SHP77 (cell line): ENCODE measurements around the gene PRDM8.
"Not testable (repeated sequence)": the region's sequence is repeated elsewhere in the genome, so short reads cannot be mapped to it uniquely, and the experiment has no call there.

ENCODE experiments used
- DNase-seq, 2 experiments: peaks; one replicate each; lab custom pipeline; 2025; lab: John Stamatoyannopoulos, UW

Gene PRDM8

DNA sequence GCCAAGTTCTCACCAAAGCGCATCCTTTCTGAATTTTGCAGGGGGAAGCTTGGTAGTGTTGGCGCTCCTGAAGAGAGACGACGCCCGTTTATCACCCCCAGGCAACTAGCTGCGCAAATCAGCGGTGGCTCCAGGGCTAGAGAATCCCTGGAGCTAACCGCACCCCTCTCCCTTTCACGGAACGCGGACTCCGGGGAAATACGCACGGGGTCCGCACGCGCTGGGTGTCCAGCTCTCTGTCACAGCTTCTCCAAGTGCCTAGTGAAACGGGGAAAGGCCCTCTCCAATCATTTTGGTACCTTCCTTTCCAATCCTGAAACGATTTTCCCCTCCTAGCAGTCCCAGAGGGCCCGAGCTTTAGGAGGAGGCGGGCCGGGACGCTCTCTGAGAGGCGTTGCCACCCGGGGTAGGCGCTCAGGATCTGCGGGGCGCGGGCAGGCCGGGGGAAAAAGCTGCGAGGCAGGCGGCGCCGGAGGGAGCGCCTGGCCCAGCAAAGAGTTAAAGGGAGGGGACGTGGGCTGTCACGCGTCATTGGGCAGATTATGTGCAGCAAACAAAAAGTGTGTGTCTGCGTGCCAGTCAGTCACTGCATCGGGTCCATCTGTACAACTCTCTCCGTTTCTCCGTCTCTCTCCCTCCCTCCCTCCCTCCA, at the start of gene PRDM8:
PRDM8 (plus strand) TSS at position 582 of the 652 bp plus-strand sequence. CDS start 2,578 bp downstream, outside the sequence.
- peak; percentile 66 to 76 for DNase-seq

DNA sequence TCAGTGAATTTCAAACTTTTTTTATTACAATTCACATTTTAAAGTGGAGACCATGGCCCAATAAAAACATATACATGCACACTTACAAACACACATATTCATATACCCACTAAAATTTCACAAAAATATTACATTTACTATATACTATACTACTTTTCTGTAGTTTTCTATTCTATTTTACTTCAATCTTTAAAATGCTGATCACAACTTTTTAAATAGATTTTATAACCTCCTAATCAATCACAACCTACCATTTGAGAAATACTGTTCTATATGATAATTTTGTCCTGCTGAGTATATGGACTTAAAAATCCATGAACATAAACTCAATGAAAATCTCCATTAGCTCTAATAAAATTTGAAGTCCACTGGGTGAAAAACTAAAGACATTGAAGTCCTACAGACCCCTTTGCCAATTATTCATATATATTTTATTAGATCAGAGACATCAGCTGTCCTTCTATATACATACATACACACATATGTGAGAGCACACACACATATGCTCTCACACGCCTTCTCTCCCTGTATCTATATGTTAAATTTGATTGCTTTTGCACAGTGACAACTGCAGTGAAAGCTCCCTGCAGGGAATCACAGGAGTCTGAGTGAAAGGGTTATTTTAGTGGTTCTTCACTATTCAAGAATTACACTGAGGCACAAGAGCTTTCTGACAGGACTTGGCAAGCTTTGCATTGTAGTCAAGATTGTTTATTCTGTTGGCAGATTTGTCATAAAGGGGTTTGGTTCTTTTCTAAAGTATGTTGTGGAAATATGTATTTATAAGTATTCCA, 46.7 kb upstream of the PRDM8 start:
- DNase-seq: no peak

DNA sequence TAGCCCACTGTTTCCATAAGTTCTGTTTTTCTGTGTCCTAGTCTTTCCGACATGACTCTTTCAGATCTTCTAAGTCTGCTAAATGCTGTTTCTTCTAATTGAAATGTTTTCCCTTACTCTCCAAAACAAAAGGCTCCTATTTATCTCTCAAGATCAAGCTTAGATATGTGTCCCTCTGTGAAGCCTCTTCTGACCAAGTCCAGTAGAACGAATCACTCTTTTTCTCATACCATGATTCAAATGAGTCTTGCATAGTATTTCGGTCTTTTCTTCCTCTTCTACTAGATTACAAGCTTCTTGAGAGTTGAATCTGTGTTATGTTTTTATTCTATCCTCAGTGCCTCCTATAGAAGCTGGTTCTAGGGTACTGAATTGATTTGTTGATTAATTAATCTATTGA, 45.3 kb upstream of the PRDM8 start:
- DNase-seq: no peak

DNA sequence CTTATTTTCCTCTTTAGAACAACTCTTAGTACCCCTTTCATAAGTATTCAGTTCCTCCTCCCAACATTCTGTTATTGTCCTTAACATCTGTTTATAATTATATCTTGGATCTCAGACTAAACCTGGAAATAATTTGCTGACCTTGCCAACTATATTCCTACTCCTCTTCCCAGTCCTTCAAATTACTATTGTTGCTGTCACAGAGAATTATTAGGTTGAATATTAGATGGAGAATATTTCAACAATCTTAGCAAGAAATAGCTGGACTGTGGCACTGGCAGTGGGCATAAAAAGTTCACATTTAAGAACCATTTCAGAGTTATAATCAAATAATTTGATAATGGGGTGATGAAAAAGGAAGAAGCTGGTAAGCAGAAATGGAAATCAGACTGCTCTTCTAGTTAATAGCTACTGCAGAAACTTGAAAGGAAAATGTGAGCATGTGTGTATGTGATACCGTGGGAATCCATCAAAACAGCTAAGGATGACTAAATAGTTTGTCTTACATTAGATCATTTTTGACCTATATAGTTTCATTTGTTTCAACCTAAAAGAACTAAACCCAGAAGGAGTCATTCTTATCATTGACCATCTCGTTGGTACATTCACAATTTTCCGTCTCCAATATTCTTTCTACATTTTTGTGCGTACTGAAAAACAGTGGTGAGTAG, 43.3 kb upstream of the PRDM8 start:
- no peak for DNase-seq

DNA sequence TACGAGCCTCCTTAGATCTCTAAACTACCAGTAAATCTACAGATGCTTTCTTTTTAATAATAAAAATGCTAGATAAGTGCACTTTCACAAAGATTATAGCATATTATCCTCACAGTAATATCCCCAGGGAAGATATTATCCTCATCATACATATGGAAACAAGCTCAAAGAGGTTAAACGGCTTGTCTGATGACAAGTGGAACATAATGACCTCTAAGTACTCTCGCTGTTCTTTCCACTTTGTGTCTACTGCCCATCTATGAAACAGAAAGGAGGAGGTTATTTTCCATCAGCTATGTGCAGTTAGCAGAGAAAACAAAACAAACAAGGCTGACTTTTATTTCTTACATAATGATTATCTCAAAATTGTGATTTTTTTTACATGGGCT, 42.8 kb upstream of the PRDM8 start:
- DNase-seq: no peak

DNA sequence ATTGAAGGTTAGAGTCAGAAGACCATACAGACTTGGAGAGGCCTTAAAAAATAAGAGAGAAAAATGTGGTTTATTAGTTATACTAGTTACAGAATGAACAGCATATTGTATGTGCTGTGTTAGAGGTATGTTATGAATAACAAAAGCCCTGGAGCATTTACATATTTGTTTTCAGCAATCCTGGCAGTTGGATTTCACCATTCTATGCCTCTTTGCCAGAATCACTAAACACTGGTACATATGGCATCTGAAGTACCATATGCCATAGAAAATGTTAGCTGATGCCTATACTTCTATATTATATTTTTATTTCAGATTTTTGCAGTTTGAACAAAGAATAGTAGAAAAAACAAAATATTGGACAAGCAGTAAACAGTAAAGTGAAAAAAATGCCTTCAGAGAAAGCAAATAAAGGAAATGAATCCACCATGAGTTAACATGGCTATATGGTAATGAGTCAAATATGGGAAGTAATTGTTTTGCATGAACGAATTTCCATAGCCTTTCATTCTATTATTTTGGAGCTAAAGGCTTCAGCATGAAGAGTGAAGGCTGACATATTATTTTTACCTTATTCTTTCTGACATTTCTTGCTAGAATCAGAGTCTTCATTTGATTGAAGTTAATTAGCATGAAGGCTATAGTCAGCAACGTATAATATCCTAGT, 41.9 kb upstream of the PRDM8 start:
- DNase-seq: no peak

DNA sequence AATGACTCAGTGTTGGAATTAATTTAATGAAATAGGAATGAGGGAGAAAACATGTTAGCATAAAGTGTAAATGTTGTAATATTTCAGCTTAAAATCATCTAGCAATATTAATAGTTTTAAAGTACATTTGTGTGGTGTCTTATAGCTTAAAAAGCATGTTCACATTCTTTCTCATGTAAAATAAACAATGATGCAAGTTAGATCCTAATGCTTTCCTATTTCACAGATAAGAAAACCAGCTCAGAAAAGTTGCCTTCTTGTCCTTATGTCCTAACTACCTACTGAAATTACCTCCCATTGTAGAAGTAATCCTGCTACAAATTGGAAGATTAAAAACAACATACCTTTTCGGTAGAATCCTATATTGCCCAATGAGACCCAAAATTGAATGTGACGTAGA, 40.9 kb upstream of the PRDM8 start:
- no peak for DNase-seq

DNA sequence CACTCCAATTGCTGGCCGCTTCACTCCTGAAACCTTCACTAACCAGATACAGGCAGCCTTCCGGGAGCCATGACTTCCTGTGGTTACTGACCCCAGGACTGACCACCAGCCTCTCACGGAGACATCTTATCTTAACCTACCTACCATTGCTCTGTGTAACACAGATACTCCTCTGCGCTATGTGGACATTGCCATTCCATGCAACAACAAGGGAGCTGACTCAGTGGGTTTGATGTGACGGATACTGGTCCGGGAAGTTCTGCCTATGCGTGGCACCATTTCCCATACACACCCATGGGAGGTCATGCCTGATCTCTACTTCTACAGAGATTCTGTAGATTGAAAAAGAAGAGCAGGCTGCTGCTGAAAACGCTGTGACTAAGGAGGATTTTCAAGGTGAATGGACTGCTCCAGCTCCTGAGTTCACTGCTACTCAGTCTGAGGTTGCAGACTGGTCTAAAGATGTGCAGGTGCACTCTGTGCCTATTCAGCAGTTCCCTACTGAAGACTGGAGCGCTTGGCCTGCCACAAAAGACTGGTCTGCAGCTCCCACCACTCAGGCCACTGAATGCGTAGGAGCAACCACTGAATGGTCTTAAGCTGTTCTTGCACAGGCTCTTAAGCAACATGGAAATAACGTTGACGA, 35.8 kb upstream of the PRDM8 start:
- DNase-seq: no peak

DNA sequence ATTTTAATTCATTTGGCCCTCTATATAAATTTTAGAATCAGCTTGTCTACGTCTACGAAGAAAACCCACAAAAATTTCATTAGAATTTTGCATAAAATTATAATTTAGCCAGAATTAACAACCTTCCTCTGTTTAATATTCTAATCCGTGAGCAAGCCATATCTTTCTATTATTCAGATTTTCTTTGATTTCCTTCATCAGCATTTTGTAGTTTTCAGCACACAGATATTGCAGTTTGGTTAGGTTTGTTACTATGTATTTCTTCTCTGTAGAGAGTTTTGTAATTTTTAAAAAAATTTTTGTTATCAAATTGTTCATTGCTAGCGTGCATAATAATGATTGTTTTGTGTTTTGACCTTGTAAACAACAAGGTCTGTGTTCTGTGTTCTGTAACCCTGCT, 34.9 kb upstream of the PRDM8 start:
- no peak for DNase-seq

DNA sequence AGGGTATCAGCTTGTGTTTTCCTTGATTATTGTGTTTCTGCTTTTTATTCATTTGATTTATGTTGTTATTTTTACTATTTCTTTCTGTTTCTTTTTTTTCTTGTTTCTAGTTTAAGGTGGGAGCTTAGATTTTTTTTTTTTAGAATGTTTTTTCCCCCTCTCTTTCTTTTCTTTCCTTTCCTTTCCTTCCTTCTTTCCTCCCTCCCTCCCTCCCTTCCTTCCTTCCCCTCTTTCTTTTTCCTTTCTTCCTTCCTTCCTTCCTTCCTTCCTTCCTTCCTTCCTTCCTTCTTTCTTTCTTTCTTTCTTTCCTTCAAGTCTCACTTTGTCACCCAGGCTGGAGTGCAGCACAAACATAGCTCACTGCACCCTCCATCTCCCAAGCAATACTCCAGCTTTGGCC, 31.4 kb upstream of the PRDM8 start:
- no peak for DNase-seq

DNA sequence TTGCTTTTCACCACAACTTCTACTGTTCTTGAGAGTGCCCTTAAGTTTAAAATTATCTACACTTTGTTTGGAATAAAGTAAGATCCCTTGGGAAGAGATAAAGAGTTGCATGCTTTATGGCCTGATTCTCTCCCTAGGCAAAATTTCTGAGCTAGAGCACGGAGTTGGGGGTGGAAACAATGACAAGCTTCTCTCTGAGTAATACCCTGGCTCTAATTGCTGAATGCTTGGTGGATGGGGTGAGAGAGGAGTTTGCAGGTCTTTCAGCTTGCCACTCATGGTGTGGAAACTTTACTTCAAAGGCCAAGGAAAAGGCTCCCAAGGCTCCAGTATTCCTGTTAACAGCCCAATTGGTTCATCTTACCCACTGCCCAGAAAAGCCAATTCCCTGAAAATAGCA, 26.1 kb upstream of the PRDM8 start:
- DNase-seq: no peak

DNA sequence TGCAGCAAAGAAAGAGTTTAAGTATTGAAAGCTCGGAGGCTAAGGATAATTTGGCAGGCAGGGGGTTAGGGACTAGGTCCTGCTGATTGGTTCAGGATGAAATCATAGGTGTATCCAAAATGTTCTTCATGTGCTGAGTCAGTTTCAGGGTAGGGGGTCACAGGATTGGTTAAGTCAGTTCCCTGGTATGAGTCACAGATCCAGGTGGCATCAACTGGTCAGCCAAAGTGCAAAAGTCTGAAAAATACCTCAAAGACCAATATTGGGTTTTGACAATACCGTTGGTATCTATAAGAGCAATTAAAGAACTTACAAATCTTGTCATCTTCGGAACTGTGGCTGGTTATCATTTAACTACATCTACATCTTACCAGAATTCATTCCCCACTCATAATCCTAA, 25.6 kb upstream of the PRDM8 start:
- DNase-seq: no peak

DNA sequence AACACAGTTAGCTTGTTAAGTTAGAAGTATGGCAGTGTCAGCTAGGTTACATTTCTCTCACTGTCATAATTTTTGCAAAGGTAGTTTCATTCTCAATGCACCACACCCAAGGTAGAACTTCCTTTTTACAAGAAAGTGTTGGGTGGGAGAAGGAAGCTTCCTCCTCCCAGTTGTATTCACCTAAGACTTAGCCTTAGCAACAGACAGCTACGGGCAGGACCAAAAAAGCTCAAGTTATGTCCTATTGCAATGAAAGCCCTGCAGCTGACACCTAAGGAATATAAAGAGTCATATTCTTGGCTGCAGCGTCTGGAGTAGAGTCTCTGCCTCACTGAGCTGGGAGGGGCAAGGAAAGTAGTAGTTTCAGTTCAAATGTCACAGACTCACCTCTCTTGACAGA, 25.1 kb upstream of the PRDM8 start:
- DNase-seq: no peak

DNA sequence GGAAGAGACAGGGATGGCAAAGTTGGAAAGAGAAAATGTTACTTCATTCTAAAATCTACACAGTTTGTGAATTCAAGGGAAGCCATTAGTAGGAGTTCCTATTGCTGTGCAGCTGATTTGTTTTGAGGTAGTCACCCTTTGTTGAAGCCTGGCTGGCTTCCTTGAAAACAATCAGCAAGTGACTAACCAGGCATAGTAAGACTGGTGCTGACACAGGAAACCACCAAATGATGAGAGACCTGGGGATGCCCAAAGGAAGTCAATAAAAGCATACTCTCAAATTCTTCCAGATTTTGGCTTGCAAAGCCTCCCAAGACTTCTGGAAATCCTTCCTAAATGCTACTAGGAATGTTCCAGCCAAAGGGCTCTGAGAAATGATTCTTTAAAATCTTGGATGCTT, 23.9 kb upstream of the PRDM8 start:
- DNase-seq: no peak

DNA sequence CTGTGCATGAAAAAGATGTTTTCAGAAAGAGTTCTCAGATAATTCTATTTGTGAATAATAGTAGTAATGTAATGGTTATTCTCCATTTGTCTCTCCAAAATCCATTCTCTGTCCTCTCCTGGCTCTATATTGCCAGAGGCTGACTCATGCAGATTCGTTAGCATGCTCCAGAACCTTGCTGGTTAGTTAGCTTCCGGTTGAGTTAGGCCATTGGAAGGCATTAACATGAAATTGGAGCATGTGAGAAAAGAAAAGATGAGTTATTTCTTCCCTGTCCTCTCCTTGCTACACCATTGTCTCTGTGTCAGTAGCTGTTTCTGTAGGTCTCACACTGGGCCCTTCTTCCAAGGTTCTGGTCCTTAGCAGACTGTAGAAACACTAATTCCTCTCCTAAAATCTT, 23.5 kb upstream of the PRDM8 start:
- DNase-seq: no peak

DNA sequence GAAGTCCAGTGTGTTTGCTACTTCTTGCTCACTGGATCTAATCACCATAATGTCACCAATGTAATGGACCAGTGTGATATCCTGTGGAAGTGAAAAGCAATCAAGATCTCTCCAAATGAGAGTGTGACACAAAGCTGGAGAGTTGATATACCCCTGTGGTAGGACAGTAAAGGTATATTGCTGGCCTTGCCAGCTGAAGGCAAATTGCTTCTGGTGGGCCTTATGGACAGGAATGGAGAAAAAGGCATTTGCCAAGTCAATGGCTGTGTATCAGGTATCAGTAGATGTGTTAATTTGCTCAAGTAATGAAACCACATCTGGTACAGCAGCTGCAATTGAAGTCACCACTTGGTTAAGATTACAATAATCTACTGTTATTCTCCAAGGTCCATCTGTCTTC, 19.5 kb upstream of the PRDM8 start:
- DNase-seq: not testable (repeated sequence)

DNA sequence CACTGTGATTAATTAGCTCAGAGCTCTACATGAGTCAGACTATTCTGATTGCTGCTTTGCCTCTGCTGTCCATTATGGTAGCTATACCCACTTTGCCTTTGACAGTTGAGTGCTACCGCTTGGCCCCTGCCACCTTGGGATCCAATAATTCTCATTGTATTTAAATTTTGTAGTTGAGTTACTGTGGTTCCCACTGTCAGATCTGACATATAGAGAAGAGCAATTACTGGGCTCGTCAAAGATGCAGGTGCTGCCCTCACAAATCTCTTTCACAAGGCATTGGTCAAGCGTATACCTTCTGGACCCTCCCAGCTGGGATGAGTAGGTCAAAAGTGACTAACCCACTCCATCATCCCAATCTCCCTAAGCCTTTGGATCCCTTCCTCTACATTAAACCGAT, 18.3 kb upstream of the PRDM8 start:
- no peak for DNase-seq

DNA sequence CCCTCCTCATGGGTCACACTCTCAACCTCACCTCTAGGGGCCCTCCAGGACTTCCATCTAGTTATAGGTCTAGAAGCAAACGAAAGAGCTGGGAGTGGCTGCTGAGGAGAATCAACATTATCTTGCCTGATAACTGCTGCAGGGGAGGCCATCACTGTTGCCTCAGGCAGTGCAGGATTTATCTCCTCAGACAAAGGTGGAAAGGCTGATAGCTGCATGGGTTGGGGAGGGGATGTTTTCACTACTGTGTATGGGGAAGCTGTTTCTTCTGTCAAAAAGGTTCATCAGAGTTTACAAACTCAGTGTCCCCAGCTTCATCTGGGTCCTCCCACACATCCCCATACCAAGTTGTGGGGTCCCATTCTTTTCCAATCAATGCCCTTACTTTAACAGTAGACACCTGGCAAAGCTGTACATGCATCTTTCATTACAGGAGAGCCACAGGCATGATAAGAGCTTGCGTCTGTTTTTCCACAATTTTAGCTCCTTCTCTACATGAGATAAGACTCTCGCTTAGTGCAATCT, 17.6 kb upstream of the PRDM8 start:
- no peak for DNase-seq

DNA sequence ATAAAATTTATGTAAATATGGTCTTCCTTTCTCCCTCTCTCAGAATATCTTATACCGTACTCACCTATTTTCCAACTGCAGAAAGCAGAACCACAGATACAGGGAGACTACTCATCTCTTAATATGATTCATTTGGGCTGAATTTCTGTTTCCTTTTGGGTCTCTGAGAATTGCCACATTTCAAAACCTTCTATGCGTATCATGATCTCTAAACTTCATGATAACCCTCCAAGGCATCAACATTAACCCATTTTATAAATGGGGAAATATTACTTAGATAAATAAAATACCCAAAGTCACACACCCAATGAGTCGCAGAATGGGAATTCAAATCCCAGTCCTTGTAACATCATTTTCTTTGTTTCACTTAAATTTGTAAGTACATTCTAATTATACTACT, 16.6 kb upstream of the PRDM8 start:
- DNase-seq: no peak

DNA sequence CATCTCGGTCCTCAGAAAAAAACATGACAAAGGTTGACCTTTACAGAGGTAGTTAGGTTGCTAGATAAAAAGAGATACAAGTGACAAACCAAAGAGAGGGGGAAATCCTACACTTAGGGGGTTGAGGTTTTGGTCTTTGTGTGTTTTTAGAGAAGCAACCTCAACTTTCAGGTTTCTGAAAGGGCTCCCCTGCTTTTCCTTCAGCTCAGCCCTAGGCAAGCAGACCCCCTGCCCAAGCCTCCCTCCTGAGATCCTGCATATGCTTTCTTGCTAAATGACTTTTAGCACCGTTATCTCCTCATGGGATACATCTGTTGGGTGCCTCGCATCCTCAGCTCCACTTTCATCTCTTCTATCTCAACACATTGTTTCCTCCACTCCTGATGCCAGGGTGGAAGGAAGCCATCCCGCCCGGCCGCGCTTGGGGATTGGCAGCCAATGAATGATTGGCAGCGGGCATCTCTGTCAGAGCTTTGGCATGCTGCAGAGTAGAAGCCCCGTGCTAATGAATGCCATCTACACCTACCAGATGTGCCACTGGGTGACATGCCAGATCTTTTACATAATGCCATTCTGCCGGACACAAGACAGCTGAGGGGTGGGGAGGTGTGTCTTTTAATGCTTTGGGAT, 15.0 kb upstream of the PRDM8 start:
- DNase-seq: no peak

DNA sequence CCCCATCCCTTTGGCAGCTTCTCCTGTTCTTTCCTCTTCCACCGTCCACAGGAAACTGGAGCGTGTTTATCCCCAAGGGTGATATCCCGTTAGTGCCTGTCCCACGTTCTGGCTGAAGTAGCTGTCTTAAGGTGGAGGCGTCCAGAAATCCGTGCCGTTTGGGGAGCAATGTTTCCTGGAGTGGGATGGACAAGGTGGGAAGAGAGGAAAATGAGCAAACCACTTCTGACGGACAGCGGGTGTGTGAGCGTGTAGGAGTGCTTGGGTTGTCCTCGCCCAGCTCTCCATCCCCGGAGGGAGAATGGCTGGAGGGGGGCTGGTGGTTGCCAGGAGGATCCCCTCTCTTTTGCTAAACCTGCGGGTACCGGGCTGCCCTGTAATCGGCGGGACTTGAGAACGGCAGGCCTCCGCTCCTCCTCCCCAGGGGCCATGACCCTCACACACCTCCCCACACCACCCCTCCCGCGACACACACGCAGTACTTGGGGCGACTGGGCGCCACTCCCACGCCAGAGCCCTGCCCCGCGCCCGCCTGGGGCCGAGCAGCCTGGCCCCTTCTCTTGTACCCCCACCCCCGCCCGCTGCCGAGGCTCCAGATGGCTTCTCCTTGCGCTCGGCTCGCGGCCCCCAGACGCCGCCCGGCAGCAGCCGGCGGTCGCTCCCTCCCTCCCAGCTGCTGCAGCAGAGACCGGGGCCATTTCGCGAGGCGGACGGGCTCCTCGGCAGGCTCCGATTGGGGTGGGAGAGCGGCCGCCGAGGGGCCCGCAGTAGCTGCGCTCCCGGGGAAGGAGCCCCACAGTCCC, 13.9 kb upstream of the PRDM8 start:
- DNase-seq: no peak
